K562 (cell line): ENCODE measurements around the gene NRTN. TPM values are rescaled to one million over a fixed set of nuclear protein-coding genes. Genes with fewer than 3 reads are reported as not detected.

Source experiments
- ARNT ChIP-seq, 2 experiments: fragments of 450-650 bp; IDR thresholded peaks; 2 replicates each; pipeline ENCODE4 v1.6.1; 2016; ENCODE audit warnings: mild to moderate bottlenecking in 1 of 2
- CCAR2 ChIP-seq: fragments of 200-400 bp; formaldehyde crosslinking; IDR thresholded peaks from 2 replicates; pipeline ENCODE4 v1.6.1; 2017; ENCODE audit warnings: mild to moderate bottlenecking, low read depth, low read length
- DIDO1 ChIP-seq: fragments of 450-650 bp; IDR thresholded peaks from 2 replicates; pipeline ENCODE4 v1.6.1; 2016; ENCODE audit warnings: low read depth, missing biosample characterization, missing genetic modification characterization
- FOXJ3 ChIP-seq: sonication (generic); formaldehyde crosslinking; IDR thresholded peaks from 2 replicates; pipeline ENCODE4 v1.4.0; 2020; ENCODE audit warnings: mild to moderate bottlenecking, missing genetic modification reagents
- HNRNPL ChIP-seq: fragments of 200-400 bp; formaldehyde crosslinking; IDR thresholded peaks from 2 replicates; pipeline ENCODE4 v1.6.1; 2017; ENCODE audit warnings: low read depth, mild to moderate bottlenecking, low read length
- IFI16 ChIP-seq: fragments of 250-450 bp; sonication (Bioruptor Pico); IDR thresholded peaks from 2 replicates; pipeline ENCODE4 v2.1.2; 2022; ENCODE audit warnings: mild to moderate bottlenecking, inconsistent platforms
- KAT8 ChIP-seq: fragments of 450-650 bp; IDR thresholded peaks from 2 replicates; pipeline ENCODE4 v1.6.1; 2016; ENCODE audit warnings: low read depth, mild to moderate bottlenecking
- MXI1 ChIP-seq: IDR thresholded peaks from 2 replicates; pipeline ENCODE4 v1.6.1; 2011; ENCODE audit warnings: low read depth, mild to moderate bottlenecking, improper control_type of control experiment, low read length
- NCOA1 ChIP-seq: fragments of 450-650 bp; IDR thresholded peaks from 2 replicates; pipeline ENCODE4 v1.6.1; 2016; ENCODE audit warnings: low read depth
- NR2C1 ChIP-seq, 2 experiments: fragments of 450-650 bp; IDR thresholded peaks; 2 replicates each; pipeline ENCODE4 v1.6.1; 2017; ENCODE audit warnings: mild to moderate bottlenecking in 2 of 2, antibody characterized with exemption in 1 of 2, inconsistent platforms in 1 of 2, missing compliant biosample characterization in 1 of 2, missing genetic modification characterization in 1 of 2
- RBM25 ChIP-seq: fragments of 200-400 bp; formaldehyde crosslinking; IDR thresholded peaks from 2 replicates; pipeline ENCODE4 v1.6.1; 2018; ENCODE audit warnings: low read length, low read depth, moderate library complexity; ENCODE audit not compliant: severe bottlenecking
- RCOR1 ChIP-seq, 2 experiments: IDR thresholded peaks; 2 replicates each; pipeline ENCODE4 v1.6.1; 2012; ENCODE audit warnings: low read depth in 2 of 2, low read length in 2 of 2, borderline replicate concordance in 1 of 2, improper control_type of control experiment in 1 of 2
- SMAD2 ChIP-seq: fragments of 150-350 bp; IDR thresholded peaks from 2 replicates; pipeline ENCODE4 v1.6.1; 2014; ENCODE audit warnings: low read depth, mild to moderate bottlenecking, low read length
- SMARCC2 ChIP-seq: fragments of 450-650 bp; IDR thresholded peaks from 2 replicates; pipeline ENCODE4 v1.6.1; 2017; ENCODE audit warnings: antibody characterized with exemption, moderate library complexity, mild to moderate bottlenecking, low read depth
- SMARCE1 ChIP-seq: fragments of 450-650 bp; IDR thresholded peaks from 2 replicates; pipeline ENCODE4 v1.7.1; 2016; ENCODE audit warnings: mild to moderate bottlenecking
- SMC3 ChIP-seq: conservative IDR thresholded peaks from 2 replicates; pipeline ENCODE4 v1.6.1; 2011; ENCODE audit warnings: low read depth, low read length, improper control_type of control experiment; ENCODE audit not compliant: insufficient read depth
- SP1 ChIP-seq: sonication (generic); formaldehyde crosslinking; IDR thresholded peaks from 2 replicates; pipeline ENCODE4 v1.8.1; 2022; ENCODE audit warnings: mild to moderate bottlenecking, missing genetic modification reagents
- SRSF9 ChIP-seq: fragments of 200-400 bp; formaldehyde crosslinking; IDR thresholded peaks from 2 replicates; pipeline ENCODE4 v1.6.1; 2017; ENCODE audit warnings: low read depth, low read length, borderline replicate concordance
- YBX1 ChIP-seq: fragments of 450-650 bp; IDR thresholded peaks from 2 replicates; pipeline ENCODE4 v1.7.1; 2016; ENCODE audit warnings: mild to moderate bottlenecking
- YY1 ChIP-seq, 3 experiments: IDR thresholded peaks; 2 replicates each; pipeline ENCODE4 v1.6.1; 2011; ENCODE audit warnings: low read length in 2 of 3, mild to moderate bottlenecking in 2 of 3, moderate library complexity in 2 of 3, borderline replicate concordance in 1 of 3, control low read depth in 1 of 3, low read depth in 1 of 3; ENCODE audit not compliant: insufficient read depth in 3 of 3, insufficient replicate concordance in 2 of 3, control insufficient read depth in 1 of 3, insufficient read length in 1 of 3; ENCODE audit errors: extremely low read depth in 1 of 3
- ZBED1 ChIP-seq: IDR thresholded peaks from 2 replicates; pipeline ENCODE4 v1.6.1; 2014
- ZC3H11A ChIP-seq: IDR thresholded peaks from 2 replicates; pipeline ENCODE4 v1.6.1; 2012; ENCODE audit warnings: low read depth, low read length, improper control_type of control experiment
- ZFP36 ChIP-seq: fragments of 150-350 bp; IDR thresholded peaks from 2 replicates; pipeline ENCODE4 v1.6.1; 2018; ENCODE audit warnings: low read length, low read depth; ENCODE audit not compliant: partially characterized antibody
- ZKSCAN1 ChIP-seq: fragments of 150-350 bp; IDR thresholded peaks from 2 replicates; pipeline ENCODE4 v1.6.1; 2016; ENCODE audit warnings: low read depth, low read length
- ZNF3 ChIP-seq: fragments of 250-450 bp; sonication (Bioruptor Pico); IDR thresholded peaks from 2 replicates; pipeline ENCODE4 v1.5.0; 2021; ENCODE audit warnings: mild to moderate bottlenecking, moderate library complexity
- ZNF830 ChIP-seq: fragments of 250-450 bp; sonication (Bioruptor Pico); IDR thresholded peaks from 2 replicates; pipeline ENCODE4 v1.5.0; 2021; ENCODE audit warnings: mild to moderate bottlenecking
- polyA plus RNA-seq, 8 experiments: library from polyadenylated mRNA; depleted of rRNA in 4 of 8; stranded (reverse) in 5 of 8; unstranded in 3 of 8; fragments of >200 nt; fragmentation: Nextera tagmentation in 2 of 8; fragmentation: Illumina TruSeq in 1 of 8; extraction: Ambion mirVana in 2 of 8; extraction: Trizol in 1 of 8; gene quantifications; 2 replicates each; pipeline versions ENCODE4 v1.2.1 to v1.2.3, GENCODE V29; 2011 to 2014; ENCODE audit warnings: inconsistent platforms in 1 of 8, missing spikeins in 1 of 8
- total RNA-seq, 7 experiments: library from RNA; depleted of rRNA in 6 of 7; stranded (reverse); fragments of >200 nt in 6 of 7; fragmentation: Illumina TruSeq in 2 of 7; extraction: Trizol in 2 of 7; gene quantifications; 2 replicates each; pipeline versions ENCODE4 v1.2.1 to v1.2.3, GENCODE V29; 2011 to 2021; ENCODE audit warnings: low replicate concordance in 1 of 7
- TF ChIP-seq, protein P1 (sequence below): sonication (generic); formaldehyde crosslinking; IDR thresholded peaks from 2 replicates; pipeline ENCODE4 v1.9.0; 2022; ENCODE audit warnings: mild to moderate bottlenecking, missing genetic modification reagents
- TF ChIP-seq, protein P2 (sequence below): sonication (generic); formaldehyde crosslinking; IDR thresholded peaks from 2 replicates; pipeline ENCODE4 v1.5.0; 2020; ENCODE audit warnings: missing genetic modification reagents

NRTN gene
- total and polyA plus RNA-seq, 9 of the 15 experiments (the other 6 are each of a cell fraction or from before 2014, with no cell fraction given) = 0.62 to 8.1 (median 1.6) TPM; not detected in 2

DNA sequence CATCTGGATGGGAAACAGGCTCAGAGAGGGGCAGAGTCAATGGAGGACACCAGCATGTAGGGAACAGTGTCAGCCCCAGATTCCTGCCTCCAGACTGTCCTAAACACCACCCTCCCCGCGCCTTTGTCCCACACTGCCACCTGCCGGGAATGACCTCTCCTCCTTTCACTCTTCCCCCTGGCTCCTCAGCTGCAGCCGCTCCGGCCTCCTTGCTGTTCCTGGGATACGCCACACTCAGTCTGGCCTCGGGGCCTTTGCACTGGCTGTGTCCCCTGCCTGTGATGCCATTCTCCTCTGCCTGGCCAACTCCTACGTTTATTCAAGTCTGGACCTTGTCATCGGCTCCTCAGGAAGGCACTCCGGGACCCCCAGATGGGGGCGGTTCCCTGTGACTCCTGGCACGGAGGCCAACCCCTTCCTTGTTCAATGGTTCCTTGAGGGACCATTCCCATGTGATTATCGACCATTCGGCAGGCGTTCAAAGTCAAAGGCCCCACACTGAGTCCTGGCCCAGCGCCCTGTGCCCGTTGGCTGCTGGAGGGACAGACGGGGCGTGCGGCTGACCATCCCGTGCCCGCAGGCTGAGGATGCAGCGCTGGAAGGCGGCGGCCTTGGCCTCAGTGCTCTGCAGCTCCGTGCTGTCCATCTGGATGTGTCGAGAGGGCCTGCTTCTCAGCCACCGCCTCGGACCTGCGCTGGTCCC lies 18.9 kb downstream of the NRTN start (continued):
- peak in 1 of 2 experiments; percentile 35; a peak in 1 of 4 replicates for TF ChIP-seq RCOR1 (IDR thresholded peaks at IDR 0.05; ENCODE audit: borderline replicate concordance in 1 of 2, low read depth in 2 of 2, low read length in 2 of 2)
- TF ChIP-seq NCOA1 = no peak
- TF ChIP-seq, protein P1, sequence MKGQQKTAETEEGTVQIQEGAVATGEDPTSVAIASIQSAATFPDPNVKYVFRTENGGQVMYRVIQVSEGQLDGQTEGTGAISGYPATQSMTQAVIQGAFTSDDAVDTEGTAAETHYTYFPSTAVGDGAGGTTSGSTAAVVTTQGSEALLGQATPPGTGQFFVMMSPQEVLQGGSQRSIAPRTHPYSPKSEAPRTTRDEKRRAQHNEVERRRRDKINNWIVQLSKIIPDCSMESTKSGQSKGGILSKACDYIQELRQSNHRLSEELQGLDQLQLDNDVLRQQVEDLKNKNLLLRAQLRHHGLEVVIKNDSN = no peak
- TF ChIP-seq ZBED1 = no peak
- TF ChIP-seq SMARCC2 = peak; percentile 50; the same call in 1 of the 2 replicates
- no peak for TF ChIP-seq ZC3H11A
- TF ChIP-seq CCAR2 = no peak
- no peak for TF ChIP-seq IFI16
- peak; percentile 47; the same call in 1 of the 2 replicates for TF ChIP-seq SMC3
- TF ChIP-seq ZNF3 (CRISPR knock-in tag) = no peak
- TF ChIP-seq RBM25 = peak; percentile 23
- no peak for TF ChIP-seq MXI1
- TF ChIP-seq SP1 (CRISPR knock-in tag) = no peak
- TF ChIP-seq NR2C1 (IDR thresholded peaks at IDR 0.05) = no peak
- no peak for TF ChIP-seq NR2C1 (tag; IDR thresholded peaks at IDR 0.05)
- no peak for TF ChIP-seq FOXJ3 (CRISPR knock-in tag)
- no peak for TF ChIP-seq SMAD2
- TF ChIP-seq DIDO1 = no peak
- TF ChIP-seq ZNF830 (CRISPR knock-in tag) = no peak
- TF ChIP-seq SRSF9 = no peak
- peak; percentile 55 for TF ChIP-seq SMARCE1
- no peak for TF ChIP-seq YBX1
- TF ChIP-seq YY1 (IDR thresholded peaks at IDR 0.05; ENCODE audit: borderline replicate concordance in 1 of 3, control insufficient read depth in 1 of 3, extremely low read depth in 1 of 3, insufficient read depth in 3 of 3, insufficient read length in 1 of 3, insufficient replicate concordance in 2 of 3, low read depth in 1 of 3, low read length in 2 of 3) = no peak
- TF ChIP-seq, protein P2, sequence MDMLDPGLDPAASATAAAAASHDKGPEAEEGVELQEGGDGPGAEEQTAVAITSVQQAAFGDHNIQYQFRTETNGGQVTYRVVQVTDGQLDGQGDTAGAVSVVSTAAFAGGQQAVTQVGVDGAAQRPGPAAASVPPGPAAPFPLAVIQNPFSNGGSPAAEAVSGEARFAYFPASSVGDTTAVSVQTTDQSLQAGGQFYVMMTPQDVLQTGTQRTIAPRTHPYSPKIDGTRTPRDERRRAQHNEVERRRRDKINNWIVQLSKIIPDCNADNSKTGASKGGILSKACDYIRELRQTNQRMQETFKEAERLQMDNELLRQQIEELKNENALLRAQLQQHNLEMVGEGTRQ (CRISPR knock-in tag) = no peak
- TF ChIP-seq HNRNPL = no peak
- TF ChIP-seq ARNT (IDR thresholded peaks at IDR 0.05) = no peak
- TF ChIP-seq KAT8 = no peak
- peak; percentile 59 for TF ChIP-seq ZFP36
- TF ChIP-seq ZKSCAN1 = no peak
